ENCODE data around the gene CRYGN. TPM values are rescaled to one million over a fixed set of nuclear protein-coding genes. Genes with fewer than 3 reads are reported as not detected.

CRYGN gene
- total and polyA plus RNA-seq, 8 donors = not detected

DNA sequence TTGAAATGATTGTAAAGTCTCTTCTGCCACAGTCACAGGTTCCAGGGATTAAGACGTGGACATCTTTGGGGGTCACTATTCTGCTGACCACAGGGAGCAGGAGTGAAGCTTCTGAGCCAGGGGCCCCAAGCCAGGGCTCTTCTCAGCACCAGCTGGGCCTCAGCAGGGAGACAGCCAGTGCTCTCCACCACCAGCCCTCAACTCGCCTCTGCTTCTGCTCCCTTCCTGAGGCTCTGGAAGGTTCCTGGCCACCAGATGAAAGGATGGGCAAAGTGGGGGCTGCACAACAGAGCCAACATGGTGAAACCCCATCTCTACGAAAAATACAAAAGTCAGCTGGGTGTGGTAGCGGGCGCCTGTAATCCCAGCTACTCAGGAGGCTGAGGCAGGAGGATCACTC lies 11.2 kb upstream of the CRYGN start:
- Histone ChIP-seq H3K27ac (no peak overlapping the region), H3K27me3 (peaks cover 0 to 17% (median 4%) of the 10 kb centered on the region in 3 donors), H3K4me3 (no peak overlapping the region), H3K4me1 (peaks cover 0 to 14% (median 10%) of the 10 kb centered on the region in 4 donors), H3K36me3 (no peaks in the 10 kb centered on the region), H3K9me3 (no peaks in the 10 kb centered on the region)
- 76 to 89% (median 83%) methylated on average over 5 of the region's 5 CpGs for WGBS, 5 donors
- intact Hi-C loops (cut with DNase I; ENCODE audit: low total_unique reads) = no loop called here
- DNase-seq = no peak
- TF ChIP-seq POLR2A (IDR thresholded peaks at IDR 0.05) (no peak), POLR2AphosphoS5 (IDR thresholded peaks at IDR 0.05) (no peak), CTCF (IDR thresholded peaks at IDR 0.05) (no peak), EP300 (IDR thresholded peaks at IDR 0.05) (no peak)

DNA sequence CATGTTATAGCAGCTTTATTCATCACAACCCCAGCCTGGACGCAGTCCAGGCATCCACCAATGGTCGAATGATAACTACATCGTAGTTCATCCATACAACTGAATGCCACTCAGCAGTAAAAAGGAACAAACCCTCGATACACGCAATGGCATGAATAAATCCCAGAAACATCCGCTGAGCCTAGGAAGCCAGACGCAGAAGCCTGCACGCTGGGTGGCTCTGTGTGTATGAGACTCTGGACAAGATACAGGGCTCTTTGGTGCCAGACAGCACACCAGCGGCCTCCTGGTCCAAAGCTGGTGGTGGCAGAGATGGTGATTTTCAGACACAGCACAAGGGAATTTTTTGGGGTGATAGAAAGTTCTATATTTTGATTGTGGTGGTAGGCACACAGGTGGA lies 10.0 kb upstream of the CRYGN start:
- no peak for TF ChIP-seq POLR2A (IDR thresholded peaks at IDR 0.05)
- TF ChIP-seq CTCF (IDR thresholded peaks at IDR 0.05) = no peak
- no peak for TF ChIP-seq EP300 (IDR thresholded peaks at IDR 0.05)
- no peak for TF ChIP-seq POLR2AphosphoS5 (IDR thresholded peaks at IDR 0.05)
- DNase-seq = no peak
- 81 to 91% (median 82%) methylated on average over 9 of the region's 9 CpGs for WGBS, 5 donors

DNA sequence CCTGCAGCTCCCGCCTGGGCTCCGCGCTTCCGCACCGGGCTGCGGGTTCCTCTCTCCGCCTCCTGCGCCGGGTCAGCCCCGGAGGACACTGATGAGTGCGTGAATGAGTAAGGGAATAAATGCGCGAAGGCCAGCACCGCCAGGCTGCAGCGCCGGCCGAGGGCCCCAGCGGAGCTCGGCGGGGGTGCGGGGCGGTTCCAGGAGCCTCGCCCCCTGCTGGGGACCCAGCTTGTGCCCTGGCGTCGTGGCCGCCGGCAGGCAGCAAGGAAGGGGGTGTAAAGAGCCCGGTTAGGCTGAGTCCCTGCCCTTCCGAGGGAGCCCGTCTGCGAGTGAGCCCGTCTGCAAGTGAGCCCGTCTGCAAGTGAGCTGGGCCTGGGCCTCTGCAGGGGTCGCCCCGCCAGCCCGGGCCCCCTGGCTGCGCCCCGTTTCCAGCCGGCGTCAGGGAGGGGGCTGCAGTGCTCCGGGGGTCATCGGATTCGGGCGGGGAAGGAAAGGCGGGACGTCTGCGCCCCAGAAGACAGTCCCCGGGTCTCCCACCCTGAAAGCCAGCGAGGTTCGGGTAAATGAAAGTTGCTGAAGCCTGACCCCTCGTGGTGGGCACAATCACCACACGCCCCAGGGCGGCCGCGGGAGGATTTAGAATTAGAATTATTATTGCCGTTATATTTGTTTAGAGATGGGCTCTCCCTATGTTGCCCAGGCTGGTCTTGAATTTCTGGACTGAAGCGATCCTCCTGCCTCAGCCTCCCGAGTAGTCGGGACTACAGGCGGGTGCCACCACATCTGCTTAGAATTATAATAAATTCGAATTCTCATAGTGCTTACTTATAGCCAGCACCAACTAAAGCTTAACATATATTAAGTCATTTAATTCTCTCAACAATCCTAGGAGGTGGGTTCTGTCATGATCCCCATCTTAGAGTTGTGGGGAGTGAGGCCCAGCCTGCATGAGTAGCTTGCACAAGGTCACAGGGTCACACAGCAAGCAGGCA lies 8.6 kb upstream of the CRYGN start:
- WGBS, 5 donors = 4 to 7% (median 4%) methylated on average over 26 to 61 of the region's 61 CpGs

More for the DNA sequence above, 10.0 kb upstream of the CRYGN start:
- no peaks in the 10 kb centered on the region for H3K9me3 ChIP-seq
- peaks cover 0 to 14% (median 10%) of the 10 kb centered on the region in 4 donors for H3K4me1 ChIP-seq
- H3K36me3 ChIP-seq = no peaks in the 10 kb centered on the region
- intact Hi-C loops (cut with DNase I; ENCODE audit: low total_unique reads) = loop anchor here (5.0 kb wide), 1 partner anchor 83 kb away; no protein-coding TSS in a partner anchor
- no peak overlapping the region for H3K27ac ChIP-seq
- H3K4me3 ChIP-seq = no peak overlapping the region
- H3K27me3 ChIP-seq = peaks cover 0 to 17% (median 4%) of the 10 kb centered on the region in 3 donors

More for the DNA sequence above, 8.6 kb upstream of the CRYGN start:
- peak; percentile 75 to 89 for DNase-seq
- no peaks in the 10 kb centered on the region for H3K36me3 ChIP-seq
- TF ChIP-seq EP300 (IDR thresholded peaks at IDR 0.05) = no peak
- peak in 5 of 7 experiments; percentile 68 to 84 (median 79) for TF ChIP-seq CTCF (IDR thresholded peaks at IDR 0.05)
- intact Hi-C loops (cut with DNase I; ENCODE audit: low total_unique reads) = loop anchor here (5.0 kb wide), 1 partner anchor 81 kb away; no protein-coding TSS in a partner anchor
- H3K4me3 ChIP-seq = peak overlapping the region; percentile 51 to 66 (median 54)
- H3K27me3 ChIP-seq = peaks cover 0 to 17% (median 4%) of the 10 kb centered on the region in 3 donors
- H3K27ac ChIP-seq = peak overlapping the region in 4 of 5 donors; percentile 38 to 83 (median 49)
- H3K9me3 ChIP-seq = no peaks in the 10 kb centered on the region
- peaks cover 0 to 14% (median 10%) of the 10 kb centered on the region in 4 donors for H3K4me1 ChIP-seq

All from stomach (tissue), 9 donors.